Hypothalamus (tissue), 51 donors: ENCODE results near the gene CLK2.

Source experiments
- DNase-seq, 51 donors: peaks; one replicate each; lab custom pipeline; 2025; lab: John Stamatoyannopoulos, UW

Gene CLK2

GRCh38 chr1:155273343-155274245 is at the start of gene CLK2:
Gene CLK2, minus strand, starts transcription at chr1:155273504. Its CDS starts 2,527 bp downstream, at chr1:155270977.
- DNase-seq: peak; percentile 39 to 94 (median 88)

- DNase-seq: peak in 17 of 51 donors; percentile 3 to 74 (median 43)
These were observed 49.3 kb upstream of the CLK2 start for GRCh38 chr1:155322571-155322952.

DNA sequence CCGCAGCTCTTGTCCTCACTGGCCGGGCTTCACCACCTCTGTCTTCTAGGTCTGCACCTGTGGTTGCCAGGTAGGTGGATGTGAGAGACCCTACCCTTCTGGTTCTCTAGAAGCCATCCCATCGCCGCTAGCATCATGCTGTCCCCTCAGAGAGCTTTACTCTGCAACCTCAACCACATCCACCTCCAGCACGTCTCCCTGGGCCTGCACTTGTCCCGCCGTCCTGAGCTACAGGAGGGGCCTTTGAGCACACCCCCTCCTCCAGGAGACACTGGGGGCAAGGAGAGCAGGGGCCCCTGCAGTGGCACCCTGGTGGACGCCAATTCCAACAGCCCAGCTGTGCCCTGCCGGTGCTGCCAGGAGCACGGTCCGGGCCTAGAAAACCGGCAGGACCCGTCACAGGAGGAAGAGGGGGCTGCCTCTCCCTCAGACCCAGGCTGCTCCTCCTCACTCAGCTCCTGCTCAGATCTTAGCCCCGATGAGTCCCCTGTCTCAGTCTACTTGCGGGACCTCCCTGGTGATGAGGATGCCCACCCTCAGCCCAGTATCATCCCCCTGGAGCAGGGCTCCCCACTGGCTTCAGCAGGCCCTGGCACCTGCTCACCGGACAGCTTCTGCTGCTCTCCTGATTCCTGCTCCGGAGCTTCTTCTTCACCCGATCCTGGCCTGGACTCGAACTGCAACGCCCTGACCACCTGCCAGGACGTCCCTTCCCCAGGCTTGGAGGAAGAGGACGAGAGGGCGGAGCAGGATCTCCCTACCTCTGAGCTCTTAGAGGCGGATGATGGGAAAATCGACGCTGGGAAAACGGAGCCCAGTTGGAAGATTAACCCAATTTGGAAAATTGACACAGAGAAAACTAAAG is 48.6 kb upstream of the CLK2 start:
- DNase-seq: peak in 2 of 51 donors; percentile 16 to 38

DNA sequence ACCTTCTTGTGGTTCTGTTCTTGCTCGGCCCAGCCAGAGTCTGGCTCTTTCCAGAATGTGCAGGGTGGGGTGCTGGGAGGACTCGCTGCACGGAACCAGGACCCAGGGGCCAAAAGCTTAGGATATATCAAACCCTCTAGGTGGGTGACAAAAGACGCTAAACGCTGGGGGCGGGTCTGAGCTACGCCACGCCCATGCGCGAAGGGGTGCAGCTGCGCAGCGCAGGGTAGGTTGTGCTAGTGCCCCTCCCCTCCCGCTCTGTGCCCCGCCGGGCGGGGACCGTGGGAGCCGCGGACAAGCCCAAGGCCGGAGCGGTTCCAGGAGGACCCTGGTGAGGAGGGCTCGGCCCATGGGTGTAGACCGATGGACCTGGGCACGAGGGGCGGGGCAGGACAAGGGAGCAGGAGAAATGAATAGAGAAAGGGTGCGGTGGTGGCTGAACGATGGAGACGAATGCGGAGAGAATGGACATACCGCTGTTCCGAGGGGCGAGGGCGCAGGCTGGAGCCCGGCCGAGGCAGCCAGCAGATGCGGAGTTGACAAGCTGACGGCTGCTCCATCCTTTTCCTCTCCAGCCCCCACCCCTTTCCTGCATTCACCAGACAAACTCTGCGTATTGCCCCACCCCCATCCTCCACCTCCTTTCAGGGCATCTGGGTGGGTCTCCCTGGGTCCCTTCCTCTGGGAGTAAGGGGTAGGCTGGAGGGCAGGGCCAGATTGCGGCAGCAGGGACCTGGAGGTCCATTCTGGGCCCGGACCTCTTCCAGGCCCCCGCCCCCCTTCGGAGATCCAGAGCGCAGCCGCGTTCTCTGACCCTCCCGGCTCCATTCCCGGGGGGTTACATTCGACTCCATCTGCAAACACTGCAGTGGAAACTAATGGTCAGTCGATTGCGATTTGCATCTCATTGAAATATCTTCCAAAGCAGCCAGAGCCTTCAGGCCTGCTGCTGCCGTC is 47.6 kb upstream of the CLK2 start, which contains the start of gene RUSC1:
Gene RUSC1, plus strand, starts transcription at position 234 of the 957 bp plus-strand sequence. CDS start 880 bp downstream, outside the sequence.
- DNase-seq: peak in 44 of 51 donors; percentile 15 to 87 (median 60)

- no peak for DNase-seq
These were observed 46.9 kb upstream of the CLK2 start for GRCh38 chr1:155320252-155320651.

GRCh38 chr1:155319536-155319935 is 46.2 kb upstream of the CLK2 start:
- no peak for DNase-seq

DNA sequence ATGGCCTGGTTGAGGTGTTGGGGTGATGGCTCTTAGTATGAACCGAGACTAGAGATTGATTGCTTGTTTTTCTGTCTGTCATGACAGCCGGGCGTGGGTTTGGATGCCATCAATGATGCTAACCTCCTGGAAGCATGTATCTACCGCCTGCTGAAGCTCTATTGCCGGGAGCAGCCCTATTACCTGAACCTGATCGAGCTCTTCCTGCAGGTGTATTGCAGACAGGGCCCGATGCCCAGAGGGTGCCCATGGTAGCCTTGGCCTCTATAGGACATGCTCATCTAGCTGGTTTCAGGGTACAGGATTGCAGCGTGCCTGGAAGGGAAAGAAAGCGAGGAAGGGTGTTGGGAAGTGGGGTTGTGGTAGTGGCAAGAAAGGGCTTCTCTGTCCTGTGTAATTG is 44.8 kb upstream of the CLK2 start:
- DNase-seq: no peak

DNA sequence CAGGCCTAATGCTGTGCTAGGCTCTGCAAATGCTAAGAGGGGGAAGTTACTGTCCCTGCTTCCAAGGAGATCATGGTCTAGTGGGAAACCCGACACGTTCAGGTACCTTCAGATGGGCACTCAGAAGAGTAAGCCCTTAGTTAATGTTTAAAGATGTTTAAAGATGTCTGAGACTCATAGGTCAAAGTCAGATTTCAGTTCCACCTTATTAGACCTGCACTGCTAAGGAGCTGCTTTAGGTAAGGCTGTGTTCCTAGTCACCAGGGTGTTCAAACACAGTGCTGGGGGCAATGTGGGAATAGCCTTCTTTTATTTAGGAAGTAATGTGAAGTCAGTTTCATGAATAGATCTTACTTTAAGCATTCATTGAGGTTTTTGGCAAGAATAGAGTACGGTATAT is 43.6 kb upstream of the CLK2 start:
- DNase-seq: no peak

DNA sequence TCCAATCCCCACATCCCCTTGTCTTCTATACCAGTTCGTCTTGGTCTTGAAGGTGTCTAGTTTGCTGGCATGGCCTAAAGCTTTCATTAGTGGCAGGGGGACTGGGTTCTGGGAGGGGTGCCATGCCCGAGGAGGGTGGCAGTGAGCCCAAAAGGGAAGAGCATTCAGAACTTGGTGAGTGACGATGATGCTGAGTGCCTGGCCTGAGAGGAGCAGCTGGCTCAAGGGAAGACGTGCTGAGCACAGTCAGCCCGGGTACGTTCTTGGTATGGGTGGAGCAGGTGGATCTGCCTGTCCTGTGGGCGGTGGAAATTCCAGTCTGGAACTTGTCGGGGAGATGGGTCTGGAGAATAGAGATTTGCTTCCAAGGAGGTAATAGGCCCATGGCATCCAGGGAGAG is 40.0 kb upstream of the CLK2 start:
- peak in 14 of 51 donors; percentile 7 to 36 (median 19) for DNase-seq

GRCh38 chr1:155309423-155310021 is 36.2 kb upstream of the CLK2 start:
- peak in 18 of 51 donors; percentile 6 to 48 (median 21) for DNase-seq

DNA sequence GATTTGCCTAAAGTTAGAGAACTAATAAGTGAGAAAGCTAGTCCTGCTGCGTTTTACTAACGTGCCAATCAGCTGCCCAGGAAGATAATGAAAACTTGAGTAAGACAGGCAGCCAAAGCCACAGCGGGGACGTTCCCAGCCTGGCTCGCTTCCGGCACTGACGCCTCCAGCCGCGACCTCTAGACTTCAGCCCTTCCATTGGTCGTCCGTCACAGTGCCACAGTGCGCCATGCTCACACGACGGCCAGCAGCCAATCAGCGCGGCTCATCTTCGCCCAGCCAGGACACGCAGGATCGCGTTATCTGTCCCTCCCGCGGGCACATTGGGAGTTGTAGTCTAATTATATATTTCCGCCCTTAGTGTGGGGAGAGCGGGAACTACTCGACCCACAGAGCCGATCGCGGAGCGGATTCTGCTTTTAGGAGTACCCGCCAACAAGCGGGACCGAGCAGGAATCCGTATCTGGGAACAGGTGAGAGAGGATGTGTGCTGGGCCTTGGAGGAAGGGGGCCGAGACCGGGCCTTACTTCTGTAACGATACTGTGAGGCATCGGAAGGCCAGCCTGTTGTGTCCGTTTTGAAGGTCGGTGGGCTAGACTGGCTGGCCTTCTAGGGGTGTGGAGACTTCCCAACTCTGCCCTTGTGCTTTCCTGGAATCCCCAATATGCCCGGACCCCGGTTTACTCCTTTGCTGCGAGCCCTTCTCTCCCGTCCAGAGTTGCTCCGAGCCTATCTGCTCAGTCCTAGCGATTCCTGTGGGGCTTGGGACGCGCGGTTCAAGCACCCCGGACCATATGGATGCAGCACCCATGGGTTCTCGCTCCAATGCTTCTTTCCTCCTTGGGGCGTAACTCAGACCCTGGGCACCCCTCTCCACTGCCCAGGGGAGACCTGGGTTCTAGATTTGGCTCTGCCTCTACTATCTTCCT is 35.5 kb upstream of the CLK2 start, which contains the start of gene FDPS:
Gene FDPS, plus strand, starts transcription at position 374 of the 930 bp plus-strand sequence. CDS start 924 bp downstream, outside the sequence.
- peak; percentile 71 to 100 (median 98) for DNase-seq

DNA sequence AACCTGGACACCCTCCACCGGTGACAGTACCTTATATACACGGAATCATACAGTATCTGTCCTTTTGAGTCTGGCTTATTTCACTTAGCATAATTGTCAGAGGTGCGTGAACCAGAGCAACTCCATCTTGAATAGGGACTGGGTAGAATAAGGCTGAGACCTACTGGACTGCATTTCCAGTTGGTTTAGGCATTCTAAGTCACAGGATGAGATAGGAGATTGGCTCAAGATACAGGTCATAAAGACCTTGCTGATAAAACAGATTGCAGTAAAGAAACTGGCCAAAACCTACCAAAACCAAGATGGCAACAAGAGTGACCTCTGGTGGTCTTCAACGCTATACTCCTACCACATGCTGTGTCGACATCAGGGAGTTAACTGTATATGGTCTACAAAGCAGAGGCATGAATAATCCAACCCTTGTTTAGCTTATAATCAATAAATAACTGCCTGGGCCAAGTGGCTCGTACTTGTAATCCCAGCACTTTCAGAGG is 34.0 kb upstream of the CLK2 start:
- DNase-seq: no peak

GRCh38 chr1:155305881-155306391 is 32.6 kb upstream of the CLK2 start:
- no peak for DNase-seq

DNA sequence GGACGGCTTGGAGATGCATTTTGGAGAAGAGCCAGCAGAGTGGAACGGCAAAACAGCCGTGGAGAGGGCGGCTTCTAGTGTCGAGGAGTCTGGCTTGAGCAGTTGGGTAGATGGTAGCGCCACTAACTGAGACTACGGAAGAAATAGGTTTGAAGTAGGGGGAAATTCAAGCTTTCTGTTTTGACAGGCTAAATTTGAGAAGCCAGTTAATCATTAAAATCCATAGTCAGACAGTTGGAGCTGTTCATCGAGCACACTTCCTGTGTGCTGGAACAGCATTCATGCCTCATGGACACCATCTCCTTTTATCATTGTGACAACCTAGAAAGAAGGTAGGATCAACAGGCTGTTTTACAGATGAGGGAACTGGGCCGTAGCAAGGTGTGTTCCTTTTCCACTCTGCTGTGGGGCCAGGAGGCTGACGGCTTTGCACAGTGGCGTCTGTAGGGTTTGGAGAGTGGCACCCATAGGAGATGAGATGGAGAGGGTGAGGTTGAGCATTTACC is 31.3 kb upstream of the CLK2 start:
- no peak for DNase-seq

DNA sequence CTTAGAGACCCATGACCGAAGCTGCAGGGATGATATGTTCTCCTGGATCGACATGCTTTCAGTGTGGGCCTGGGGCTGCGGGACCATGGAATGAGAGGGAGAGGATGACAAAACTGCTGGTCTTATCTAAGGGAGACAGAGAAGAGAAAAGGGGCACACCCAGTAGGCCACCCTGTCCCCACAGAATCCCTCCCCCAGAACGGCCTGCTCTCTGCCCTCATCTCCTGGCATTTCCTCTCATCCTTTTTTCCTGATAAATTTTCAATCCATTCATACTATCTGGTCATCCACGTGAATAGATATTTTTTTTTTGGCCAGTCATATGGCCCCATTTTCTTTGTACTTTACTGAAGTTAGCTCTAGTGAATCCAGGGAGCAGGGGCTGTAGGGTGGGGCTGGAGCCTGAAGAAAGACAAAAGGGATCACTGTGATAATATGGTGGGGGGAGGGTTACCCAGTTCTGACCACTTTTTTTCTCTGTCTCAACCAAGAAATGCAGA is 28.1 kb upstream of the CLK2 start, which contains the start of gene PKLR:
Gene PKLR, minus strand, starts transcription at position 97 of the 500 bp plus-strand sequence. Its CDS starts 43 bp downstream, at position 54.
- no peak for DNase-seq

DNA sequence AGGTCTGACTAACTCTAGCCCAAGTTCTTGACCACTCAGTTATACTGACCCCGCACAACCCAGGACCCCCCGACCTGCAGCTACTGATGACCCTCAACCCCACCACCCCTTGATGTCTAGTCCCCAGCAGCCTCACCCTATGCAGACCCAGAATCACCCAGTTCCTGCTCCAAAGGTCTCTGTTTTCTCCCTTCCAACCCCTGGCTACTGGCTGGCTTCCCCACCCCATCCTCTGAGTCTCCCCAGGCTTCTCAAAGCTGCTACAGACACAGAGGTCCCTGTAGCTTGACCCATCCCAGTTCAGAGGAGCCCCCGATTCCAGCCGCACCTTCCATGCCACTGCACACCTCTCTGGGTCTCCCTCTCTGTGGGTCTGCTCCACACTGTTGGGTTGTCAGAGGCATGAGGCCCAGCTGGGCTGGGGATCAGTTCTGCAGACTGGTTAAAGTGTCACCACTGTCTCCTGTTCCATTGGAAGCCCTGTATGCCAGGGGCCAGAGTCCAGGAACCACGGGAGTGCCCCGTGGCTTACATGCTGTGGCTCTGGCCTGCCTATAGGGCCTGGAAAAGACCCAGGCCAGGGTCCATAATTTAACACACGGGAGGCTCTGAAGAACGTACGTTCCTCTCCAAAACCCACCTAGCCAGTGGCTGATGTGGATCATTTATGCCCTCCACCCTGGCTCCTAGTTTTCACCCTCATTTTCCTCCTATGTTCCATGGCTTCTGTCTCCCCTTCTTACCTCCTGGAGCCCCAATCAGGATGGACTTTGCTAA is 27.4 kb upstream of the CLK2 start:
- no peak for DNase-seq

- DNase-seq: no peak
These were observed 26.7 kb upstream of the CLK2 start for GRCh38 chr1:155300024-155300423.
